ENCODE results near the gene ZBTB25.

ZBTB25 gene

GRCh38 chr14:64438181-64438841 lies 65.3 kb downstream of the ZBTB25 start:
- DNase-seq: no peak

DNA sequence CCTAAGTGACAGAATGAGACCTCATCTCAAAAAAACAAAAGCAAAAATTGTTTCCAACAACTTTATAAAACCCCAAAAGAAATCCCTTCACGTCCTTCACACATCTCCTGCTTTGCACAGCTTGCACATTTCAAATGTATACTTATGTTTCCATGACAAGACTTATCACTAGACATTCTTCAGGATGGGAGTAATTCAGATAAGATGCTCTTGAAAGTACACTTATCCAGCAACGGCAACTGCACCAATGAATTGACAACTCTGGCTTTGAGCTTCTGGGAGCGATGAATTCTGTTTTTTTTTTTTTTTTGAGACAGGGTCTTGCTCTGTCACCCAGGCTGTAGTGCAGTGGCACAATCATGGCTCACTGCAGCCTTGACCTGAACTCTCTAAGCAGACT lies 69.1 kb downstream of the ZBTB25 start:
- no peak for DNase-seq

- DNase-seq: no peak
Measured at GRCh38 chr14:64423987-64424386, 79.7 kb downstream of the ZBTB25 start.

DNA sequence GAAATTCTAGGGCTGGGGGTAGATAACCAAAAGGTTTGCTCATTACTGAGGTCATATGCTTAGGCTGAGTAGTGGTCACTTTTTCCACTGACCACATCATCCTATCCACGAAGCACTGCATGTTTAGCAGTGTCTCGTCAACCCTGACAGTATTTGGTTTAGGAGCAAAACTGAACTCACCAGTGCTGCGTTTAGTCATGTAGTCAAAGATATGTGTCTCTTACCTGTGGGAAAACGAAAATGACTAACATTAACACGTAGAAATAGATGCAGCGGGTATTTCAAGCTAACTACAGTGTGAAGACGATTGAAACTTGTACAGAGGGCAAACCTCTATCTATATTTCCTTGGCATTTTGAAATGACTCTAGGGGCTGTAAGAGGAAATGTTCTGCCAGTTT lies 80.9 kb downstream of the ZBTB25 start:
- no peak for DNase-seq

- no peak for DNase-seq
Measured at GRCh38 chr14:64422005-64422404, 81.6 kb downstream of the ZBTB25 start.

DNA sequence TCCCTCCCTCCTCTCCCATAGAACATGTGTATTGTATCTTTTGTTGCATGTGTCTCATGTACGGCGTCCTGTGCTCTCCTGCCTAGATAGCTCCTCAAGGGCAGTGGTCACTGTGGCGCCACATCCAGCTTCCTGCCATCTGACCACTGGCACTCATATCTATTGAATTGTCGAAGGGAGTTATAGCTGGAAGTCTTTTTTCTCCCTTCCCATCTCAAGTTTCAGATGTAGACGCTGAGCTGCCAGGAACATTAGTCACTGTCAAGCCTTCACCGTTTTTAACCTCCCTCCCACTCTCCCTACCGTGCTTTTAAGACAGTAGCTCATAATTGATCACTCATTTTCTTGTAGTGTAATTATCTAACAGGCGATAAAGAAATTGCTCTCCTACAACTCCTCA lies 82.5 kb downstream of the ZBTB25 start:
- no peak for DNase-seq

- no peak for DNase-seq
Measured at GRCh38 chr14:64419003-64419402, 84.6 kb downstream of the ZBTB25 start.

DNA sequence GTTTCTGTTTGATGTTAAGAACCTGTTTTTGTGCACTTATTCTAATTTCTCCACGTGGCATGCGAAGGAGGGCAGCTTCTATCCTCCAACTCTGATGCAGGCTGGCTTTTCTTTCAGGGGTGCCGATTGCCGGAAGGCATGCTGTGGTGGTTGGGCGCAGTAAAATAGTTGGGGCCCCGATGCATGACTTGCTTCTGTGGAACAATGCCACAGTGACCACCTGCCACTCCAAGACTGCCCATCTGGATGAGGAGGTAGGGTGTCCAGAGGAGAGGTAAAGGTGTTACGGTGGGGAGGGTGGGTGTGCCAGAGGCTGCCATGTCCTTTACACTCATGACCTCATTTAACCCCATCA lies 85.9 kb downstream of the ZBTB25 start:
- DNase-seq: no peak

- no peak for DNase-seq
Measured at GRCh38 chr14:64417055-64417770, 86.4 kb downstream of the ZBTB25 start.

- DNase-seq: no peak
Measured at GRCh38 chr14:64416348-64416932, 87.2 kb downstream of the ZBTB25 start.

DNA sequence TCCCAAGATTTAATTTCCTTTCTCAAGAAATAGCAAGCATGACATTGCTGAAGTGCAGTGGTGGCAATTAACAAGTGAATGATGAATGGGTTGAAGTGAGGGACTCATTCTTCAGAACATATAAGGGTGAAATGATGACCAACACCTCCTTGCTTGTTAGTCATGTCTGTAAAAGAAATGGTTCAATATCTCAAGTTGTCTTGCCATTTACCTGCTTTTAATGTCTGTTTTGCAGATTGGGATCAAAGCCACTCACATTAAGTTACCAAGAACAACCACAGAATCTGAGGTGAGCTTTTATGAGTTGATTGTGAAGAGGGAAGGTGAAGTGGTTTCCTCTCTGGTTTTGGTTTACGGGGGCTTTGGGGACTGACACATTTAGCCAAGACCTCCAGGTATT lies 91.4 kb downstream of the ZBTB25 start:
- no peak for DNase-seq

- DNase-seq: no peak
Measured at GRCh38 chr14:64411001-64411400, 92.6 kb downstream of the ZBTB25 start.

DNA sequence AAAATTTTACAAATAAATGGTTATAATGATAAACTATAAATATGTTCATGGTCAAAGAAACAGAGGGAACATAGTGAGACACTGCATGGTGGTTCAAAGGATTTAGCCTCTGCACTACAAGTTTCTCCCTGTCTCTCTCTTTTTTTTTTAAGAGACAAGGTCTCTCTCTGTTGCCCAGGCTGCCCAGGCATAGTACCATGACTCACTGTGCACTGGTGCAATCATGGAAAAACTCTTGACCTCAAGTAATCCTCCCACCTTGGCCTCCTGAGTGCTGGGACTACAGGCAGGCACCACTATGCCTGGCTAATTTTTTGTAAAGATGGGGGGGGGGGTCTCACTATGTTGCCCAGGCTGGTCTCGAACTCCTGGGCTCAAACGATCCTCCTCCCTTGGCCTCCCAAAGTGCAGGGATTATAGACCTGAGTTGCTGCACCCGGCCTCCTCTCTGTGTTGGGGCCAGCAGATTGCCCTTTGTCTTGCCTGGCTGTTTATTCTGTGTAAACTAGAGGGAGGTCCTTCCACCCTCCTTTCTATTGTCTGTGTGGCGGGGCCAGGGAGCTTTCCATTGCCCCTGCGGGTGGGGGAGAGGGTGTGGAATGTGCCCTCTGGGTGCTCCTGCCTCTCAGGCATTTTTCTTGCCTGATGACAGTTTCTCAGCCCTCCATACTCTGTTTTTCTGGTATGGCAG lies 93.4 kb downstream of the ZBTB25 start:
- DNase-seq: no peak

DNA sequence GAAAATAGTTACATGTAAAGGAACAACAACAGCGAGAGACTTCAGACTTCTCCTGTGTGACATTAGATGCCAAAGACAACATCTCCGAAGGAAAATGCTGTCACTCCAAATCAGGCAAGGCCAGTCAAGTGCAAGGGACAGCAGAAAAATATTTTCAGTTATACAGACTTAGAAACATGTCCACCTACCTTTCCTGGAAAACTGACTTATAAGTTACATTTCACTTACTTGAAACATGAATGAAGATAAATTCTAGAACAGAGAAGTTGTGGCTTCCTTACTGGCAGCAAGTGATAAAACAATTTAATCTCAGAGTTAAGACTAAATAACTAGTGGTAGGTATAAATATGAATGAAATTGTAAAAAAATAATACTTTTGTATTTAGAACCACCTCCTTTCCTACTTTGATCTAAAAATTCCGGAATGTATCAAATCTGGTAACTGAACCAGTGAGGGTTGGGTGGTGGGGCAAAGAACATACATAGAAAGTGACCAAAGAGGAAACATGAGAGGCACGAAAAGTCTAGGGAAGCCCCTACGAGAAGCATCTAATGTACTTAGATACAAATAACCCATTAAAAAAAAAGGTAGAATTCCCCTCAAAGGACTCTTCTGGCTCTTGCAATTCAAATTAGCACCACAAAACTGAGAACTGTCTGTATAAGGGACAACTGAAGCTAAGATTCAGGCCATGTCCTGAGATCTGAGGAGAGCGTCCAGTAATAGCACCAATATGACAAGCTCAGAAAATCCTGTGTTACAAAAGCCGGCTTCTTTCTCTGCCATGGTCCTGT lies 94.3 kb downstream of the ZBTB25 start:
- no peak for DNase-seq

- DNase-seq: no peak
Measured at GRCh38 chr14:64407329-64407728, 96.3 kb downstream of the ZBTB25 start.

DNA sequence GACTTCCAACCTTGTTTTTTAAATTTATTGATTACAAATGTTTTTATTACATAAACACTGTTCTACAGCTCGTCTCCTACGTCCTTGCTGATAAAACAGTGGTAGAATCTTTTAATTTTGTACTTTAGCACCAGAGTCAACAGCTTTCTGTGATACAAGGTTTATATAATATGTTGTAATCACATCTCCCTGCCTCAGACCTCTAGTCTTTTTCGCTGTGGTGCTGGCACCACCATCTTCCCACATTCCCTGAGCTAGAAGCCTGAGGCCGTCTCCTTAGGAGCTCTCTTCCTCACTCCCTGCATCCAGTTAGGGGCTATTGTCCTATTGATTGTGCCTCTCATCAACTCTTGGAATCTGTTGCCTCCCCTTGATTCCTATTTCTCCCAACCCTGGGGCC lies 98.3 kb downstream of the ZBTB25 start:
- no peak for DNase-seq

DNA sequence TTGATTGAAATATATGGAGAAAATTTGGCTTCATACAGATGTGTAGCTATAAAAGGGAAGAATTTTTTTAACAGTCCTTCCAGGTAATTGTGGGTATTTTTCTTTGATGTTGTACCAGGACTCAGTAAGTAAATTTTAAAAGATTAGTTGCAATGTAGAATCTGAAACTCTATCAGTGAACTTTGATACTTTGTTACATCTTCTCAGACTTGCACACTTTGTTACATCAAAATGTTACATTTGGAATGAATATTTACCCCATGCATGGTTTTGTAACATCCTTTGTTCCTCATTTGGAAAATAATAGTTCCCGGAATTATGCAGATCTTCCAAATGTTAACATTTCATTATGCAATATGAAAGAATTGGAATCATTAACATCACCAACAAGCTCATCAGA lies 101.7 kb downstream of the ZBTB25 start:
- DNase-seq: no peak

DNA sequence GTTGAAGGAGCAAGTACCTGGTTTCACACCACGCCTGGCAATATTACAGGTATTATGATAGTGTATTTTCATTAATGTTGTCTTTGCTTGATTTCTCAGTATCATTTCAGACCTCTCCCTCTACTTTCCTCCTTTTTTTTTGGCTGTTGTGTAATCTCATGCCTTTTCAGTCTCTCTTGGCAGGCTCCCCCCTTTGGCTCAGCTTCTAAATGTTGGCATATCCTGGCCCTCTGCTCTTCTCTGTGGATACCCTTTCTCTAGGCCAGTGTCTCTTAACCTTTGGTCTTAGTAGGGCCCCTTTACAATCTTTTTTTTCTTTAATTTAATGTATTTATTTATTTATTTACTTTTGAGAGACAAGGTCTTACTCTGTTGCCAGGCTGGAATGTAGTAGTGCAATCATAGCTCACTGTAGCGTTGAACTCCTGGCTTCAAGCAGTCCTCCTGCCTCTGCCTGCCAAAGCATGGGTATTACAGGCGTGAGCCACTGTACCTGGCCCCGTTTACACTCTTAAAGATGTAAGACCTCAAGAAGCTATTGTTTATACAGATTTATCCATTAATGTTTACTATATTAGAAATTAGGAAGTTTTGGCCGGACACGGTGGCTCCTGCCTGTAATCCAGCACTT lies 102.7 kb downstream of the ZBTB25 start:
- DNase-seq: no peak

All from NCI-H2029 treated with DMSO at 0.1 percent for 48 hours (cell line).